ENCODE results near the gene PARVG. TPM values are rescaled to one million over a fixed set of nuclear protein-coding genes. Genes with fewer than 3 reads are reported as not detected.

The PARVG gene
- total RNA-seq, 3 donors from 2014 or later: 32.5 to 39.9 (median 39.3) TPM

GRCh38 chr22:44162960-44163359 lies 17.8 kb upstream of the PARVG start:
- H3K36me3 Mint-ChIP-seq (ENCODE audit: insufficient read depth): no peaks in the 10 kb centered on the region
- no peaks in the 10 kb centered on the region for H3K27me3 Mint-ChIP-seq (ENCODE audit: low read depth)
- no peaks in the 10 kb centered on the region for H3K9me3 Mint-ChIP-seq
- no peak overlapping the region for H3K4me3 Mint-ChIP-seq
- no peaks in the 10 kb centered on the region for H3K4me1 Mint-ChIP-seq (ENCODE audit: low read depth)
- no peak for DNase-seq
- ATAC-seq: no peak

- H3K36me3 Mint-ChIP-seq (ENCODE audit: insufficient read depth): no peaks in the 10 kb centered on the region
- H3K4me3 Mint-ChIP-seq: no peak overlapping the region
- no peaks in the 10 kb centered on the region for H3K4me1 Mint-ChIP-seq (ENCODE audit: low read depth)
- ATAC-seq (no peak), DNase-seq (no peak)
- H3K27me3 Mint-ChIP-seq (ENCODE audit: low read depth): no peaks in the 10 kb centered on the region
- H3K9me3 Mint-ChIP-seq: no peaks in the 10 kb centered on the region
Observed at GRCh38 chr22:44163536-44163935, 17.2 kb upstream of the PARVG start.

GRCh38 chr22:44164031-44164430 lies 16.7 kb upstream of the PARVG start:
- H3K9me3 Mint-ChIP-seq: no peaks in the 10 kb centered on the region
- H3K36me3 Mint-ChIP-seq (ENCODE audit: insufficient read depth): no peaks in the 10 kb centered on the region
- no peaks in the 10 kb centered on the region for H3K27me3 Mint-ChIP-seq (ENCODE audit: low read depth)
- no peak overlapping the region for H3K4me3 Mint-ChIP-seq
- DNase-seq (no peak), ATAC-seq (no peak)
- no peaks in the 10 kb centered on the region for H3K4me1 Mint-ChIP-seq (ENCODE audit: low read depth)

- Mint-ChIP-seq H3K9me3 (no peaks in the 10 kb centered on the region), H3K4me3 (no peak overlapping the region), H3K36me3 (ENCODE audit: insufficient read depth) (no peaks in the 10 kb centered on the region), H3K27me3 (ENCODE audit: low read depth) (no peaks in the 10 kb centered on the region), H3K4me1 (ENCODE audit: low read depth) (no peaks in the 10 kb centered on the region)
- no peak for DNase-seq
- ATAC-seq: no peak
Observed at GRCh38 chr22:44165286-44165874, 15.3 kb upstream of the PARVG start.

- no peaks in the 10 kb centered on the region for H3K36me3 Mint-ChIP-seq (ENCODE audit: insufficient read depth)
- no peak for DNase-seq
- ATAC-seq: no peak
- H3K27me3 Mint-ChIP-seq (ENCODE audit: low read depth): no peaks in the 10 kb centered on the region
- no peaks in the 10 kb centered on the region for H3K9me3 Mint-ChIP-seq
- no peaks in the 10 kb centered on the region for H3K4me1 Mint-ChIP-seq (ENCODE audit: low read depth)
- no peak overlapping the region for H3K4me3 Mint-ChIP-seq
Observed at GRCh38 chr22:44166498-44167276, 14.0 kb upstream of the PARVG start.

GRCh38 chr22:44167501-44167900 lies 13.2 kb upstream of the PARVG start:
- Mint-ChIP-seq H3K4me3 (no peak overlapping the region), H3K36me3 (ENCODE audit: insufficient read depth) (no peaks in the 10 kb centered on the region), H3K4me1 (ENCODE audit: low read depth) (no peaks in the 10 kb centered on the region), H3K9me3 (no peaks in the 10 kb centered on the region), H3K27me3 (ENCODE audit: low read depth) (no peaks in the 10 kb centered on the region)
- ATAC-seq (no peak), DNase-seq (no peak)

GRCh38 chr22:44168206-44168605 lies 12.5 kb upstream of the PARVG start:
- Mint-ChIP-seq H3K36me3 (ENCODE audit: insufficient read depth) (no peaks in the 10 kb centered on the region), H3K9me3 (no peaks in the 10 kb centered on the region), H3K27me3 (ENCODE audit: low read depth) (no peaks in the 10 kb centered on the region), H3K4me1 (ENCODE audit: low read depth) (no peaks in the 10 kb centered on the region), H3K4me3 (no peak overlapping the region)
- DNase-seq (no peak), ATAC-seq (no peak)

GRCh38 chr22:44170470-44170869 lies 10.3 kb upstream of the PARVG start:
- H3K36me3 Mint-ChIP-seq (ENCODE audit: insufficient read depth): no peaks in the 10 kb centered on the region
- no peaks in the 10 kb centered on the region for H3K9me3 Mint-ChIP-seq
- ATAC-seq: no peak
- no peaks in the 10 kb centered on the region for H3K4me1 Mint-ChIP-seq (ENCODE audit: low read depth)
- no peak overlapping the region for H3K4me3 Mint-ChIP-seq
- DNase-seq: no peak
- H3K27me3 Mint-ChIP-seq (ENCODE audit: low read depth): no peaks in the 10 kb centered on the region

GRCh38 chr22:44171561-44171960 lies 9.2 kb upstream of the PARVG start:
- H3K4me3 Mint-ChIP-seq: no peak overlapping the region
- no peaks in the 10 kb centered on the region for H3K27me3 Mint-ChIP-seq (ENCODE audit: low read depth)
- no peaks in the 10 kb centered on the region for H3K9me3 Mint-ChIP-seq
- no peaks in the 10 kb centered on the region for H3K36me3 Mint-ChIP-seq (ENCODE audit: insufficient read depth)
- ATAC-seq: no peak
- H3K4me1 Mint-ChIP-seq (ENCODE audit: low read depth): no peaks in the 10 kb centered on the region
- DNase-seq: no peak

GRCh38 chr22:44172370-44173108 lies 8.2 kb upstream of the PARVG start:
- no peak overlapping the region for H3K4me3 Mint-ChIP-seq
- no peaks in the 10 kb centered on the region for H3K36me3 Mint-ChIP-seq (ENCODE audit: insufficient read depth)
- H3K9me3 Mint-ChIP-seq: no peaks in the 10 kb centered on the region
- DNase-seq (no peak), ATAC-seq (no peak)
- no peaks in the 10 kb centered on the region for H3K27me3 Mint-ChIP-seq (ENCODE audit: low read depth)
- H3K4me1 Mint-ChIP-seq (ENCODE audit: low read depth): no peaks in the 10 kb centered on the region

- Mint-ChIP-seq H3K27me3 (ENCODE audit: low read depth) (no peaks in the 10 kb centered on the region), H3K9me3 (no peaks in the 10 kb centered on the region), H3K4me1 (ENCODE audit: low read depth) (no peaks in the 10 kb centered on the region), H3K4me3 (no peak overlapping the region), H3K36me3 (ENCODE audit: insufficient read depth) (no peaks in the 10 kb centered on the region)
- ATAC-seq (no peak), DNase-seq (no peak)
Observed at GRCh38 chr22:44173154-44173553, 7.6 kb upstream of the PARVG start.

GRCh38 chr22:44175676-44176075 lies 5.0 kb upstream of the PARVG start:
- Mint-ChIP-seq H3K9me3 (no peaks in the 10 kb centered on the region), H3K36me3 (ENCODE audit: insufficient read depth) (no peaks in the 10 kb centered on the region), H3K4me1 (ENCODE audit: low read depth) (peaks cover 6% of the 10 kb centered on the region), H3K27me3 (ENCODE audit: low read depth) (no peaks in the 10 kb centered on the region), H3K4me3 (no peak overlapping the region)
- DNase-seq (no peak), ATAC-seq (no peak)

- peaks cover 25% of the 10 kb centered on the region for H3K4me1 Mint-ChIP-seq (ENCODE audit: low read depth)
- H3K9me3 Mint-ChIP-seq: no peaks in the 10 kb centered on the region
- no peak for DNase-seq
- H3K36me3 Mint-ChIP-seq (ENCODE audit: insufficient read depth): no peaks in the 10 kb centered on the region
- H3K27me3 Mint-ChIP-seq (ENCODE audit: low read depth): no peaks in the 10 kb centered on the region
- no peak overlapping the region for H3K4me3 Mint-ChIP-seq
- ATAC-seq: no peak
Observed at GRCh38 chr22:44179196-44179988, 1.3 kb upstream of the PARVG start.

GRCh38 chr22:44179989-44180705 lies 578 bp upstream of the PARVG start:
- Mint-ChIP-seq H3K4me3 (peak overlapping the region; percentile 89), H3K27me3 (ENCODE audit: low read depth) (no peaks in the 10 kb centered on the region), H3K4me1 (ENCODE audit: low read depth) (peaks cover 27% of the 10 kb centered on the region), H3K9me3 (no peaks in the 10 kb centered on the region), H3K36me3 (ENCODE audit: insufficient read depth) (peaks cover 3% of the 10 kb centered on the region)
- DNase-seq (no peak), ATAC-seq (no peak)

Measured in activated T-cell treated with anti-CD3 and anti-CD28 coated beads, Interleukin-2, amount 50 U/mL, for 4 hours (primary cell).